Suprapubic skin (tissue), 4 donors: ENCODE data around the gene PPM1F. TPM values are rescaled to one million over a fixed set of nuclear protein-coding genes. Genes with fewer than 3 reads are reported as not detected.

Source experiments
- DNase-seq, 2 donors: peaks; one replicate each; pipeline ENCODE4 v3.0.0-alpha.2; 2019; ENCODE audit warnings: low spot score in 2 of 2
- H3K27ac ChIP-seq: fragments of 200-600 bp; sonication (generic); one replicate; pipeline ENCODE4 v1.5.1; 2019
- H3K27me3 ChIP-seq: fragments of 200-600 bp; sonication (generic); one replicate; pipeline ENCODE4 v1.5.1; 2019
- H3K36me3 ChIP-seq: fragments of 200-600 bp; sonication (generic); one replicate; pipeline ENCODE4 v1.5.1; 2019
- H3K4me1 ChIP-seq: fragments of 200-600 bp; sonication (generic); one replicate; pipeline ENCODE4 v1.5.1; 2019
- H3K4me3 ChIP-seq: fragments of 200-600 bp; sonication (generic); one replicate; pipeline ENCODE4 v1.5.1; 2019; ENCODE audit warnings: mild to moderate bottlenecking
- H3K9me3 ChIP-seq: fragments of 200-600 bp; sonication (generic); one replicate; pipeline ENCODE4 v1.5.1; 2019
- EP300 ChIP-seq: sonication (generic); formaldehyde crosslinking; IDR thresholded peaks from one replicate; pipeline ENCODE4 v1.6.1; 2017; ENCODE audit warnings: antibody characterized with exemption
- POLR2A ChIP-seq, 2 donors: fragments of 450-650 bp; IDR thresholded peaks; one replicate each; pipeline ENCODE4 v1.6.1; 2017; ENCODE audit warnings: antibody characterized with exemption in 2 of 2, mild to moderate bottlenecking in 2 of 2, moderate library complexity in 2 of 2
- POLR2AphosphoS5 ChIP-seq, 3 donors: sonication (generic); formaldehyde crosslinking; IDR thresholded peaks; one replicate each; pipeline ENCODE4 v1.6.1; 2017; ENCODE audit warnings: antibody characterized with exemption in 3 of 3
- WGBS: methylation state at CpG from one replicate; pipeline ENCODE4 v1.1.5; 2018; 5-methylcytosine and 5-hydroxymethylcytosine counted together
- total RNA-seq, 4 donors: library from RNA; depleted of rRNA; stranded (reverse); fragments of >200 nt; gene quantifications; one replicate each; pipeline ENCODE4 v1.1.0, GENCODE V29; 2016
- TF ChIP-seq, protein P1 (sequence below), 2 donors: fragments of 200-600 bp in 1 of 2; fragments of 450-650 bp in 1 of 2; sonication (generic) in 1 of 2; IDR thresholded peaks; one replicate each; pipeline ENCODE4 v1.5.1; 2016 to 2019; ENCODE audit warnings: antibody characterized with exemption in 2 of 2, mild to moderate bottlenecking in 1 of 2, moderate library complexity in 1 of 2

Gene PPM1F
- total RNA-seq, 4 donors from 2014 or later, result 21.9 to 40.7 (median 29.9) TPM

DNA sequence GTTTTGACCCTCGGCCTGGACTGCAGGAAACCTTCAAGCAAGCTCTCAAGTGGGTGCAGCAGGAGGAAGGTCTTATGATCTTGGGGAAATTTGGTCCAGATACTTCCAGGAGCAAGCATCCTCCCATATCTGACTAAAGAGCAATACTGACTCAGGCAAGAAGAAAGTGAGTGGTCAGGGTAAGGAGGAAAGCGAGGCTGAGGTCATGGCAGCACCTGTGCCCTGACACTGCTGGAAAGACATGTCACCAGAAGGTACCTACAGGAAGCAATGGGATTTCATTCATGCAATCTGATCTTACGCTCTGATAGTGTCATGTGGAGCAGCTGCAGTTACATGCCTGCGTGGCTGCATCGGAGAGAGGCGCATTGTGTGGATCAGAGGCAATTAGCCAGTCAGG, 36.4 kb upstream of the PPM1F start:
- no peaks in the 10 kb centered on the region for H3K36me3 ChIP-seq
- H3K27ac ChIP-seq, result no peak overlapping the region
- WGBS, result 73% methylated on average over 4 of the region's 6 CpGs

DNA sequence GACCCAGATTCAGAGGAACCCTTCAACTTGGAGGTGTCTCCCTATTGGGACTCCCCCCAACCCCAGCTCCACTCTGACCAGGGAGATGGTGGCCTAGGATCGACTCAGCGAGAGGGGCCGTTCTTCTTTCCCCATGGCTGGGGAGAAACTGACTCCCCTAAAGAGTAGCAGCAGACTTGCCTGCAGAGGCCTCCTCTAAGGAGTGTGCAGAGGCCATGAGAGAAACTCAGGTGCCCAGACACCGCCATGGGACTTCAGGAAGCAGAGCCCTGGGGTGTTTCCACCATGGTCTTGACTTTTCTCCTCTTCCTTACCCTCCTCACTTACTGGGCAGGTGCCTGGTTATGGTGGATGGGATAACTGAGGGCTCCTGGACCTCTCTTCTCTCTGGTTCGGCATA, 32.6 kb upstream of the PPM1F start:
- Histone ChIP-seq H3K4me1 (peaks cover 19% of the 10 kb centered on the region), H3K4me3 (no peak overlapping the region), H3K27ac (no peak overlapping the region), H3K36me3 (no peaks in the 10 kb centered on the region), H3K9me3 (no peaks in the 10 kb centered on the region), H3K27me3 (no peaks in the 10 kb centered on the region)
- TF ChIP-seq EP300 (no peak), POLR2A (IDR thresholded peaks at IDR 0.05) (no peak), POLR2AphosphoS5 (IDR thresholded peaks at IDR 0.05) (no peak)
- TF ChIP-seq, protein P1, sequence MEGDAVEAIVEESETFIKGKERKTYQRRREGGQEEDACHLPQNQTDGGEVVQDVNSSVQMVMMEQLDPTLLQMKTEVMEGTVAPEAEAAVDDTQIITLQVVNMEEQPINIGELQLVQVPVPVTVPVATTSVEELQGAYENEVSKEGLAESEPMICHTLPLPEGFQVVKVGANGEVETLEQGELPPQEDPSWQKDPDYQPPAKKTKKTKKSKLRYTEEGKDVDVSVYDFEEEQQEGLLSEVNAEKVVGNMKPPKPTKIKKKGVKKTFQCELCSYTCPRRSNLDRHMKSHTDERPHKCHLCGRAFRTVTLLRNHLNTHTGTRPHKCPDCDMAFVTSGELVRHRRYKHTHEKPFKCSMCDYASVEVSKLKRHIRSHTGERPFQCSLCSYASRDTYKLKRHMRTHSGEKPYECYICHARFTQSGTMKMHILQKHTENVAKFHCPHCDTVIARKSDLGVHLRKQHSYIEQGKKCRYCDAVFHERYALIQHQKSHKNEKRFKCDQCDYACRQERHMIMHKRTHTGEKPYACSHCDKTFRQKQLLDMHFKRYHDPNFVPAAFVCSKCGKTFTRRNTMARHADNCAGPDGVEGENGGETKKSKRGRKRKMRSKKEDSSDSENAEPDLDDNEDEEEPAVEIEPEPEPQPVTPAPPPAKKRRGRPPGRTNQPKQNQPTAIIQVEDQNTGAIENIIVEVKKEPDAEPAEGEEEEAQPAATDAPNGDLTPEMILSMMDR (IDR thresholded peaks at IDR 0.05), result no peak
- WGBS, result 86% methylated on average over 5 of the region's 5 CpGs
- no peak for DNase-seq

More for the DNA sequence above, 36.4 kb upstream of the PPM1F start:
- Histone ChIP-seq H3K9me3 (no peaks in the 10 kb centered on the region), H3K27me3 (no peaks in the 10 kb centered on the region), H3K4me1 (no peaks in the 10 kb centered on the region), H3K4me3 (no peak overlapping the region)
- DNase-seq, result no peak
- TF ChIP-seq POLR2A (IDR thresholded peaks at IDR 0.05) (no peak), EP300 (no peak), POLR2AphosphoS5 (IDR thresholded peaks at IDR 0.05) (no peak)
- TF ChIP-seq, protein P1 (IDR thresholded peaks at IDR 0.05), result no peak

DNA sequence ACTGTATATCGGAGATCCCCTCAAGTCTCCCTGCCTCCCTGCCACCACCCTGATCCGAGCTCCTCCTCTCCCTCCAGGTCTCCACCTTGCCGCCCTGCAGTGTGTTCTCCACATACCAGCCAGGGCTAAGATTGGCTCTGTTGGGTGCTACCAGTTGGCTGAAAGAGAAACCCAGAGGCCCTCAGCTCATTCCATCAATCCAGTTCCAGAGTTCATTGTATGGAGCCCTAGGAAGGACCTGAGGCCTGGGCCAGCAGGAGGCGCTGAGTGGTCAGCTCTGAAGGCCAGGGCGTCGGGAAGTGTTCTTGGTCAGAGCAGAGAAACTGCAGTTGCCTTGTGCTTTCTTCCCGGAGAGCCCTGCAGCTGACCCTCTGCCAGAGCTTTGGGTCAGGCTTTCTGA, 32.1 kb upstream of the PPM1F start:
- peaks cover 19% of the 10 kb centered on the region for H3K4me1 ChIP-seq
- no peak overlapping the region for H3K4me3 ChIP-seq
- TF ChIP-seq POLR2A (IDR thresholded peaks at IDR 0.05) (no peak), POLR2AphosphoS5 (IDR thresholded peaks at IDR 0.05) (no peak), EP300 (no peak)
- TF ChIP-seq, protein P1 (IDR thresholded peaks at IDR 0.05), result no peak
- no peaks in the 10 kb centered on the region for H3K9me3 ChIP-seq
- WGBS, result 82% methylated on average over 3 of the region's 7 CpGs
- H3K27ac ChIP-seq, result no peak overlapping the region
- no peaks in the 10 kb centered on the region for H3K27me3 ChIP-seq
- no peaks in the 10 kb centered on the region for H3K36me3 ChIP-seq
- no peak for DNase-seq

DNA sequence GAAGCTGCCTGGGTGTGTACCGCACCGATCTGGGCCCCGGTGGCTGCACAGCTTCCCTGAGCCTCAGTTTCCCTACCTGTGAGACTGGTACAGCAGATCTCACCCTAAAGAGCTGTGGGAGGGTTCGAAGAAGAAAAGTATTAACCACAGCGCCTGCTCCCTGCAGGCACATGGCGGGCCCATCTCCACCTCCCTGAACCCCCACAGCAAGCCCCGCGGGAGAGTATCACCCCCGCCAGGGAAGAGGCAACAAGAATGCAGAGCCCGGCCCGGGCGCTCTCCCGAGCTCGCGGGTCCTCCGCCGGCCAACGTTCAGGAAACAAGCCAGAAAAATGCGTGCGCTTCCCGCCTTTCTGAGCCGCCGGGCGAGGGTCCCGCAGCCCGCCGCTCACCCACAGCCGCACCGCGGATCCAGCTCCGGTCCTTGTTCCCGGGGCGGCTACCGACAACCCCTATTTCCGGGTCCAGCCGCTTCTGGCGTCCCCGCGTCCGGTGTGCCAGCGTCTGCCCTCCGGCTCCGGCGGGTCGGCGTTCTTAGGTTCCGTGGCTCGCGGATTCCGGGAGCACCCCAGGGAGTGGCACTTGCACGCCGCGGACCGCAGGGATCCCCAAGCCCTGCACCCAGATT, 29.8 kb upstream of the PPM1F start, which contains the start of gene TOP3B:
TSS of gene TOP3B (minus strand) at position 450 of the 628 bp plus-strand sequence. CDS start 7,078 bp downstream, outside the sequence.
- TF ChIP-seq POLR2AphosphoS5 (IDR thresholded peaks at IDR 0.05) (peak in 2 of 3 donors; percentile 57 to 78), EP300 (no peak), POLR2A (IDR thresholded peaks at IDR 0.05) (peak in 1 of 2 donors; percentile 13)
- TF ChIP-seq, protein P1 (IDR thresholded peaks at IDR 0.05), result no peak
- Histone ChIP-seq H3K4me3 (peak within 1 kb of the TSS; percentile 87), H3K27ac (peak within 1 kb of the TSS; percentile 68), H3K9me3 (no peaks in the 10 kb centered on the region), H3K36me3 (peaks cover 9% of the 10 kb centered on the region), H3K27me3 (no peaks in the 10 kb centered on the region), H3K4me1 (peaks cover 19% of the 10 kb centered on the region)
- WGBS, result 0% methylated on average over 12 of the region's 54 CpGs
- peak; percentile 89 to 94 for DNase-seq

DNA sequence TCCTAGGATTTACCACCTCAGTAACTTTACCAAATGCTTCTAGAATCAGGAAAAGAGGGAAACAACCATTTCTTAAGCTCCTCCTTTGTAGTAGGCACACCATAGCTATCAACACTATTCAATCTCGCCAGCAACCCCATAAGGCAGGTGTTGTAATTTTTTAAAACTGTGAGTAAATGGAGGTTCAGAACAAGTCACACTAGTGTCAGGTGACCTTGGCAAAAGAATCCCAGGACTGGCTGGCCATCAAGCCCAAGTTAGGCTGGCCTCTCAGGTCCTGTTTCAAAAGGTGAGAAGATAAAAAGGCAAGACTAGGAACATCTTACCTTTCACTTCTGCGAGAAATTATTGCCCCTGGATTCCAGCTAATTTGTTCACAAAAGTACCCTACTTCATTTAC, 29.2 kb upstream of the PPM1F start:
- DNase-seq, result no peak
- peak overlapping the region; percentile 68 for H3K27ac ChIP-seq
- no peaks in the 10 kb centered on the region for H3K9me3 ChIP-seq
- peaks cover 9% of the 10 kb centered on the region for H3K36me3 ChIP-seq
- H3K4me3 ChIP-seq, result peak overlapping the region; percentile 87
- no peaks in the 10 kb centered on the region for H3K27me3 ChIP-seq
- no peak for TF ChIP-seq POLR2AphosphoS5 (IDR thresholded peaks at IDR 0.05)
- TF ChIP-seq POLR2A (IDR thresholded peaks at IDR 0.05), result no peak
- TF ChIP-seq, protein P1 (IDR thresholded peaks at IDR 0.05), result no peak
- TF ChIP-seq EP300, result no peak
- peaks cover 19% of the 10 kb centered on the region for H3K4me1 ChIP-seq
- WGBS, result 17% methylated on average over 2 of the region's 2 CpGs
